HCT116 (cell line): Measurements from ENCODE around the gene SNPH. TPM values are rescaled to one million over a fixed set of nuclear protein-coding genes. Genes with fewer than 3 reads are reported as not detected.

ENCODE experiments used
- ATAC-seq: fragments of 200-7000 bp; cut with Tn5 transposase; 2 replicates; pipeline ENCODE4 v1.9.1; 2020; ENCODE audit warnings: mild to moderate bottlenecking, moderate library complexity
- BruUV-seq: library from RNA; stranded (reverse); fragments of 400-500 nt; replicated peaks from 2 replicates; lab custom pipeline; 2021; lab: Mats Ljungman, UMichigan
- CTCF ChIA-PET: fragments of 300-600 bp; sonication (Branson Sonifier 250); formaldehyde crosslinking; loops from one replicate; lab custom pipeline; 2021; ENCODE audit warnings: antibody characterized with exemption; lab: Charles Lee
- POLR2A ChIA-PET: fragments of 300-600, 350-600 bp; sonication (Branson Sonifier 250); formaldehyde crosslinking; loops from one replicate; lab custom pipeline; 2021; ENCODE audit warnings: antibody characterized with exemption; lab: Charles Lee
- RAD21 ChIA-PET, 2 experiments: fragments of 300-600 bp; sonication (Branson Sonifier 250); formaldehyde crosslinking; loops; one replicate each; lab custom pipeline; 2023; ENCODE audit warnings: low total read pairs in 2 of 2; ENCODE audit not compliant: uncharacterized antibody in 2 of 2, unreplicated experiment in 2 of 2, low non-redundant PET in 1 of 2; lab: Charles Lee
- DNase-seq: peaks from one replicate; pipeline ENCODE4 v3.0.0-alpha.2; 2010; ENCODE audit warnings: low read depth, low spot score
- H2AFZ ChIP-seq: fragments of 200-600 bp; shearing (Covaris generic), sonication (generic); 2 replicates; pipeline ENCODE4 v1.6.1; 2017; ENCODE audit warnings: low read depth, mixed run types, mixed read lengths, antibody characterized with exemption, low read length; ENCODE audit not compliant: poor library complexity, severe bottlenecking
- H3K27ac ChIP-seq: 2 replicates; pipeline ENCODE4 v1.5.1; 2012; ENCODE audit warnings: low read depth, low read length
- H3K27me3 ChIP-seq: fragments of 200-600 bp; sonication (generic); 2 replicates; pipeline ENCODE4 v1.6.1; 2016; ENCODE audit warnings: mixed run types, low read length, mixed read lengths; ENCODE audit not compliant: insufficient read depth
- H3K36me3 ChIP-seq, 2 experiments: fragments of 200-500 bp in 1 of 2; fragments of 200-600 bp in 1 of 2; sonication (Bioruptor generic) in 1 of 2; sonication (generic) in 1 of 2; 2 replicates each; pipeline versions ENCODE4 v1.5.1 to v1.6.1; 2014 to 2016; ENCODE audit warnings: low read length in 2 of 2, inconsistent platforms in 1 of 2, mixed read lengths in 1 of 2, mixed run types in 1 of 2; ENCODE audit not compliant: insufficient read depth in 2 of 2, control insufficient read depth in 1 of 2
- H3K4me1 ChIP-seq, 2 experiments: fragments of 200-600 bp in 1 of 2; sonication (generic) in 1 of 2; 2 replicates each; pipeline versions ENCODE4 v1.5.1 to v1.6.1; 2012 to 2017; ENCODE audit warnings: low read length in 2 of 2, inconsistent platforms in 1 of 2, mild to moderate bottlenecking in 1 of 2, mixed read lengths in 1 of 2, mixed run types in 1 of 2, moderate library complexity in 1 of 2; ENCODE audit not compliant: insufficient read depth in 2 of 2, control insufficient read depth in 1 of 2
- H3K4me2 ChIP-seq: fragments of 200-600 bp; sonication (generic); 2 replicates; pipeline ENCODE4 v1.6.1; 2017; ENCODE audit warnings: mixed run types, low read length, mixed read lengths
- H3K4me3 ChIP-seq, 2 experiments: fragments of 200-600 bp in 1 of 2; sonication (generic) in 1 of 2; replicated peaks in 1 of 2; 2 replicates each; pipeline ENCODE4 v1.5.1; 2011 to 2016; ENCODE audit warnings: low read length in 2 of 2, control low read depth in 1 of 2, low read depth in 1 of 2, mild to moderate bottlenecking in 1 of 2, mixed read lengths in 1 of 2, mixed run types in 1 of 2
- H3K79me2 ChIP-seq: fragments of 200-600 bp; sonication (generic); 2 replicates; pipeline ENCODE4 v1.6.1; 2017; ENCODE audit warnings: mild to moderate bottlenecking, mixed run types, low read length, moderate library complexity, mixed read lengths; ENCODE audit not compliant: insufficient read depth
- H3K9ac ChIP-seq: fragments of 200-600 bp; sonication (generic); 2 replicates; pipeline ENCODE4 v1.6.1; 2016; ENCODE audit warnings: low read length, mixed read lengths
- H3K9me2 ChIP-seq: fragments of 200-600 bp; sonication (generic), shearing (Covaris generic); 2 replicates; pipeline ENCODE4 v1.6.1; 2017; ENCODE audit warnings: mixed run types, mild to moderate bottlenecking, moderate library complexity; ENCODE audit not compliant: insufficient read depth
- H3K9me3 ChIP-seq, 2 experiments: fragments of 200-500 bp in 1 of 2; fragments of 200-600 bp in 1 of 2; sonication (Bioruptor generic) in 1 of 2; sonication (generic) in 1 of 2; 2 replicates each; pipeline ENCODE4 v1.6.1; 2014 to 2017; ENCODE audit warnings: low read length in 2 of 2, mixed read lengths in 2 of 2, inconsistent platforms in 1 of 2, low read depth in 1 of 2, mild to moderate bottlenecking in 1 of 2, mixed run types in 1 of 2, moderate library complexity in 1 of 2; ENCODE audit not compliant: control insufficient read depth in 1 of 2, insufficient read depth in 1 of 2
- H4K20me1 ChIP-seq: fragments of 200-600 bp; sonication (generic), shearing (Covaris generic); 2 replicates; pipeline ENCODE4 v1.6.1; 2017; ENCODE audit warnings: mixed run types, mild to moderate bottlenecking, moderate library complexity; ENCODE audit not compliant: insufficient read depth
- CBX3 ChIP-seq: IDR thresholded peaks from 2 replicates; pipeline ENCODE4 v1.6.1; 2012; ENCODE audit warnings: low read depth
- CEBPB ChIP-seq: IDR thresholded peaks from 2 replicates; pipeline ENCODE4 v1.6.1; 2012; ENCODE audit warnings: low read depth
- ELF1 ChIP-seq: IDR thresholded peaks from 2 replicates; pipeline ENCODE4 v1.6.1; 2012; ENCODE audit warnings: low read depth, borderline replicate concordance
- EZH2phosphoT487 ChIP-seq: fragments of 200-600 bp; IDR thresholded peaks from 2 replicates; pipeline ENCODE4 v1.6.1; 2018; ENCODE audit warnings: antibody characterized with exemption, borderline replicate concordance
- MAX ChIP-seq: IDR thresholded peaks from 2 replicates; pipeline ENCODE4 v1.6.1; 2012
- POLR2A ChIP-seq: IDR thresholded peaks from 2 replicates; pipeline ENCODE4 v1.7.0; 2011; ENCODE audit warnings: borderline replicate concordance; ENCODE audit not compliant: insufficient read depth, insufficient read length; ENCODE audit errors: extremely low read depth
- POLR2AphosphoS5 ChIP-seq: IDR thresholded peaks from 2 replicates; pipeline ENCODE4 v1.6.1; 2011; ENCODE audit warnings: mild to moderate bottlenecking, low read depth, low read length, moderate library complexity
- RAD21 ChIP-seq: IDR thresholded peaks from 2 replicates; pipeline ENCODE4 v1.6.1; 2012; ENCODE audit warnings: low read depth, mild to moderate bottlenecking
- REST ChIP-seq: IDR thresholded peaks from 2 replicates; pipeline ENCODE4 v1.6.1; 2012; ENCODE audit warnings: low read depth
- SIN3A ChIP-seq: IDR thresholded peaks from 2 replicates; pipeline ENCODE4 v1.6.1; 2012; ENCODE audit warnings: low read depth
- SRF ChIP-seq: IDR thresholded peaks from 2 replicates; pipeline ENCODE4 v1.6.1; 2012; ENCODE audit warnings: low read depth
- TCF7L2 ChIP-seq: IDR thresholded peaks from 2 replicates; pipeline ENCODE4 v1.7.0; 2011; ENCODE audit warnings: borderline replicate concordance, inconsistent platforms; ENCODE audit not compliant: insufficient read depth, insufficient read length; ENCODE audit errors: extremely low read depth
- YY1 ChIP-seq: IDR thresholded peaks from 2 replicates; pipeline ENCODE4 v1.6.1; 2011; ENCODE audit warnings: low read length, low read depth, moderate library complexity, mild to moderate bottlenecking; ENCODE audit not compliant: insufficient replicate concordance; ENCODE audit errors: extremely low read depth
- ZBTB33 ChIP-seq: IDR thresholded peaks from 2 replicates; pipeline ENCODE4 v1.6.1; 2011; ENCODE audit warnings: mild to moderate bottlenecking, low read length, moderate library complexity; ENCODE audit not compliant: insufficient replicate concordance; ENCODE audit errors: extremely low read depth
- ZFX ChIP-seq: fragments of 450-650 bp; IDR thresholded peaks from 2 replicates; pipeline ENCODE4 v1.6.1; 2017
- ZNF274 ChIP-seq: fragments of 200-500 bp; sonication (Bioruptor generic); IDR thresholded peaks from 2 replicates; pipeline ENCODE4 v1.6.1; 2014; ENCODE audit warnings: mild to moderate bottlenecking, low read depth, low read length, inconsistent platforms
- intact Hi-C: fragments of 100-400 bp; cut with micrococcal nuclease; formaldehyde crosslinking; loops from 2 replicates; pipeline ENCODE4 v1.10.0; 2022
- total RNA-seq: library from RNA; stranded (reverse); gene quantifications from one replicate; pipeline ENCODE4 v1.2.1, GENCODE V29; 2021; ENCODE audit not compliant: unreplicated experiment
- TF ChIP-seq, protein P1 (sequence below), 3 experiments: fragments of 200-600 bp in 1 of 3; sonication (generic) in 1 of 3; IDR thresholded peaks in 2 of 3; conservative IDR thresholded peaks in 1 of 3; 2 replicates each; pipeline ENCODE4 v1.5.1; 2012 to 2017; ENCODE audit warnings: low read depth in 2 of 3, low read length in 2 of 3, antibody characterized with exemption in 1 of 3, borderline replicate concordance in 1 of 3, control low read depth in 1 of 3, mild to moderate bottlenecking in 1 of 3, mixed read lengths in 1 of 3, mixed run types in 1 of 3, moderate library complexity in 1 of 3; ENCODE audit not compliant: insufficient read depth in 1 of 3
- TF ChIP-seq, protein P2 (sequence below): IDR thresholded peaks from 2 replicates; pipeline ENCODE4 v1.6.1; 2012

Gene SNPH
- total RNA-seq, 1 experiment from 2014 or later = 3.2 TPM

- RAD21 ChIA-PET = no interaction called here
- intact Hi-C loops = no loop called here
Observed at GRCh38 chr20:1300083-1300840, 34.2 kb downstream of the SNPH start.

More at GRCh38 chr20:1300083-1300840, 34.2 kb downstream of the SNPH start:
- H3K4me1 ChIP-seq = peaks cover 8 to 11% of the 10 kb centered on the region in 2 experiments
- no peaks in the 10 kb centered on the region for H3K36me3 ChIP-seq
- no peak overlapping the region for H3K4me3 ChIP-seq
- no peak overlapping the region for H2AFZ ChIP-seq
- H3K9me3 ChIP-seq = no peaks in the 10 kb centered on the region
- peak overlapping the region; percentile 66 for H3K4me2 ChIP-seq
- DNase-seq (no peak), ATAC-seq (no peak)
- no peaks in the 10 kb centered on the region for H4K20me1 ChIP-seq
- BruUV-seq = no TSS peak
- CTCF ChIA-PET = interaction anchor here (1.2 kb wide), 1 partner anchor 137 kb away, joined by 4 read pairs; no protein-coding TSS in a partner anchor
- H3K79me2 ChIP-seq = no peaks in the 10 kb centered on the region
- H3K9ac ChIP-seq = no peak overlapping the region
- no peaks in the 10 kb centered on the region for H3K9me2 ChIP-seq
- peak overlapping the region; percentile 43; the same call in 1 of the 2 replicates for H3K27ac ChIP-seq
- no peaks in the 10 kb centered on the region for H3K27me3 ChIP-seq
- POLR2A ChIA-PET = interaction anchor here (1.4 kb wide), 1 partner anchor 13 kb away, joined by 3 read pairs; no protein-coding TSS in a partner anchor
- TF ChIP-seq POLR2AphosphoS5 = no peak
- no peak for TF ChIP-seq TCF7L2
- no peak for TF ChIP-seq REST
- no peak for TF ChIP-seq MAX
- TF ChIP-seq YY1 = no peak
- TF ChIP-seq SIN3A = no peak
- no peak for TF ChIP-seq SRF
- TF ChIP-seq RAD21 = no peak
- TF ChIP-seq, protein P1, sequence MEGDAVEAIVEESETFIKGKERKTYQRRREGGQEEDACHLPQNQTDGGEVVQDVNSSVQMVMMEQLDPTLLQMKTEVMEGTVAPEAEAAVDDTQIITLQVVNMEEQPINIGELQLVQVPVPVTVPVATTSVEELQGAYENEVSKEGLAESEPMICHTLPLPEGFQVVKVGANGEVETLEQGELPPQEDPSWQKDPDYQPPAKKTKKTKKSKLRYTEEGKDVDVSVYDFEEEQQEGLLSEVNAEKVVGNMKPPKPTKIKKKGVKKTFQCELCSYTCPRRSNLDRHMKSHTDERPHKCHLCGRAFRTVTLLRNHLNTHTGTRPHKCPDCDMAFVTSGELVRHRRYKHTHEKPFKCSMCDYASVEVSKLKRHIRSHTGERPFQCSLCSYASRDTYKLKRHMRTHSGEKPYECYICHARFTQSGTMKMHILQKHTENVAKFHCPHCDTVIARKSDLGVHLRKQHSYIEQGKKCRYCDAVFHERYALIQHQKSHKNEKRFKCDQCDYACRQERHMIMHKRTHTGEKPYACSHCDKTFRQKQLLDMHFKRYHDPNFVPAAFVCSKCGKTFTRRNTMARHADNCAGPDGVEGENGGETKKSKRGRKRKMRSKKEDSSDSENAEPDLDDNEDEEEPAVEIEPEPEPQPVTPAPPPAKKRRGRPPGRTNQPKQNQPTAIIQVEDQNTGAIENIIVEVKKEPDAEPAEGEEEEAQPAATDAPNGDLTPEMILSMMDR (IDR thresholded peaks at IDR 0.05 in 2 of 3, conservative IDR thresholded peaks at IDR 0.05 in 1 of 3; ENCODE audit: borderline replicate concordance in 1 of 3, insufficient read depth in 1 of 3, low read depth in 2 of 3, low read length in 2 of 3) = no peak
- no peak for TF ChIP-seq ZBTB33
- TF ChIP-seq ELF1 = no peak
- TF ChIP-seq CBX3 = no peak
- TF ChIP-seq POLR2A = no peak
- no peak for TF ChIP-seq CEBPB
- TF ChIP-seq ZFX = no peak
- TF ChIP-seq EZH2phosphoT487 = no peak
- TF ChIP-seq, protein P2, sequence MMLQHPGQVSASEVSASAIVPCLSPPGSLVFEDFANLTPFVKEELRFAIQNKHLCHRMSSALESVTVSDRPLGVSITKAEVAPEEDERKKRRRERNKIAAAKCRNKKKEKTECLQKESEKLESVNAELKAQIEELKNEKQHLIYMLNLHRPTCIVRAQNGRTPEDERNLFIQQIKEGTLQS = no peak
- TF ChIP-seq ZNF274 = no peak
